ENCODE results near the gene MAGEA8. TPM values are rescaled to one million over a fixed set of nuclear protein-coding genes. Genes with fewer than 3 reads are reported as not detected.
A peak's percentile ranks its signal among the peaks of the same experiment; 100 is the strongest.

MAGEA8 gene
- total and polyA plus RNA-seq, 2 donors (not counting 3 experiments of a cell fraction or from before 2014, with no cell fraction given) = not detected

- Histone ChIP-seq H3K9me1 (replicated peaks; ENCODE audit: control insufficient read depth, extremely low read depth, insufficient read depth, low read length) (no peaks in the 10 kb centered on the region), H3K9me3 (replicated peaks; ENCODE audit: control insufficient read depth, insufficient read depth, low read length) (no peaks in the 10 kb centered on the region), H3K27me3 (ENCODE audit: control insufficient read depth in 2 of 2, insufficient read depth in 2 of 2, low read length in 2 of 2) (no peaks in the 10 kb centered on the region), H3K4me3 (replicated peaks in 1 of 3; ENCODE audit: insufficient read depth in 1 of 3, low read depth in 1 of 3, low read length in 3 of 3) (no peak overlapping the region), H3K36me3 (ENCODE audit: control insufficient read depth in 2 of 2, extremely low read depth in 1 of 2, insufficient read depth in 2 of 2, low read length in 2 of 2) (no peaks in the 10 kb centered on the region), H3K79me2 (ENCODE audit: control insufficient read depth, insufficient read depth, low read length) (no peaks in the 10 kb centered on the region), H3K4me2 (ENCODE audit: insufficient read depth, low read length) (no peak overlapping the region), H2AFZ (ENCODE audit: low read depth, low read length) (no peak overlapping the region), H4K20me1 (replicated peaks; ENCODE audit: control insufficient read depth, extremely low read depth, insufficient read depth, low read length) (no peaks in the 10 kb centered on the region), H3K27ac (ENCODE audit: insufficient read depth, low read depth, low read length) (no peak overlapping the region), H3K4me1 (ENCODE audit: control insufficient read depth, extremely low read depth, insufficient read depth, low read length) (no peaks in the 10 kb centered on the region), H3K9ac (replicated peaks; ENCODE audit: extremely low read depth, insufficient read depth, low read length) (no peak overlapping the region)
- intact Hi-C loops (cut with micrococcal nuclease) = no loop called here
- TF ChIP-seq MAX (IDR thresholded peaks at IDR 0.05; ENCODE audit: insufficient read depth, insufficient read length) (no peak), POLR2AphosphoS5 (IDR thresholded peaks at IDR 0.05; ENCODE audit: insufficient read depth, low read depth, low read length) (no peak), MYC (IDR thresholded peaks at IDR 0.05; ENCODE audit: low read depth, low read length) (no peak), JUN (IDR thresholded peaks at IDR 0.05; ENCODE audit: borderline replicate concordance, insufficient read depth, insufficient read length, low read depth) (no peak), EZH2 (IDR thresholded peaks at IDR 0.05; ENCODE audit: borderline replicate concordance, low read depth, low read length, severe bottlenecking) (no peak)
- ChIA-PET CTCF (no interaction called here), POLR2A (no interaction called here)
- dilution Hi-C loops (cut with MboI; ENCODE audit: extremely low pct_ligation_motif_present, low sequenced_read_pairs) = no loop called here
- DNase-seq (ENCODE audit: low read depth, low spot score) (no peak), FAIRE-seq (peak; percentile 40)
- BruUV-seq (replicated peaks) = no TSS peak
Observed at GRCh38 chrX:149860445-149860844, 20.5 kb upstream of the MAGEA8 start.

- Histone ChIP-seq H3K4me3 (replicated peaks in 1 of 3; ENCODE audit: insufficient read depth in 1 of 3, low read depth in 1 of 3, low read length in 3 of 3) (no peak overlapping the region), H2AFZ (ENCODE audit: low read depth, low read length) (no peak overlapping the region), H3K9ac (replicated peaks; ENCODE audit: extremely low read depth, insufficient read depth, low read length) (no peak overlapping the region), H3K9me3 (replicated peaks; ENCODE audit: control insufficient read depth, insufficient read depth, low read length) (no peaks in the 10 kb centered on the region), H3K36me3 (ENCODE audit: control insufficient read depth in 2 of 2, extremely low read depth in 1 of 2, insufficient read depth in 2 of 2, low read length in 2 of 2) (no peaks in the 10 kb centered on the region), H3K27me3 (ENCODE audit: control insufficient read depth in 2 of 2, insufficient read depth in 2 of 2, low read length in 2 of 2) (no peaks in the 10 kb centered on the region), H3K9me1 (replicated peaks; ENCODE audit: control insufficient read depth, extremely low read depth, insufficient read depth, low read length) (no peaks in the 10 kb centered on the region), H3K27ac (ENCODE audit: insufficient read depth, low read depth, low read length) (no peak overlapping the region), H3K4me2 (ENCODE audit: insufficient read depth, low read length) (no peak overlapping the region), H3K79me2 (ENCODE audit: control insufficient read depth, insufficient read depth, low read length) (no peaks in the 10 kb centered on the region), H3K4me1 (ENCODE audit: control insufficient read depth, extremely low read depth, insufficient read depth, low read length) (no peaks in the 10 kb centered on the region), H4K20me1 (replicated peaks; ENCODE audit: control insufficient read depth, extremely low read depth, insufficient read depth, low read length) (no peaks in the 10 kb centered on the region)
- POLR2A ChIA-PET = no interaction called here
- FAIRE-seq (no peak), DNase-seq (ENCODE audit: low read depth, low spot score) (no peak)
- CTCF ChIA-PET = no interaction called here
- TF ChIP-seq EZH2 (IDR thresholded peaks at IDR 0.05; ENCODE audit: borderline replicate concordance, low read depth, low read length, severe bottlenecking) = no peak
- TF ChIP-seq JUN (IDR thresholded peaks at IDR 0.05; ENCODE audit: borderline replicate concordance, insufficient read depth, insufficient read length, low read depth) = no peak
- no peak for TF ChIP-seq FOS (IDR thresholded peaks at IDR 0.05; ENCODE audit: borderline replicate concordance, insufficient read depth, low read length)
- TF ChIP-seq POLR2AphosphoS5 (IDR thresholded peaks at IDR 0.05; ENCODE audit: insufficient read depth, low read depth, low read length) = no peak
- TF ChIP-seq CTCF (IDR thresholded peaks at IDR 0.05; ENCODE audit: extremely low read depth in 1 of 2, insufficient read depth in 1 of 2, low read depth in 1 of 2, low read length in 2 of 2) = no peak
- TF ChIP-seq MYC (IDR thresholded peaks at IDR 0.05; ENCODE audit: low read depth, low read length) = no peak
- no peak for TF ChIP-seq GATA2 (IDR thresholded peaks at IDR 0.05; ENCODE audit: insufficient read depth, insufficient read length, low read depth, low read length)
- TF ChIP-seq MAX (IDR thresholded peaks at IDR 0.05; ENCODE audit: insufficient read depth, insufficient read length) = no peak
- no peak for TF ChIP-seq POLR2A (IDR thresholded peaks at IDR 0.05; ENCODE audit: low read depth, low read length)
- dilution Hi-C loops (cut with MboI; ENCODE audit: extremely low pct_ligation_motif_present, low sequenced_read_pairs) = no loop called here
- no TSS peak for BruUV-seq (replicated peaks)
- intact Hi-C loops (cut with micrococcal nuclease) = no loop called here
Observed at GRCh38 chrX:149865390-149865789, 15.6 kb upstream of the MAGEA8 start.

Data from endothelial cell of umbilical vein (primary cell).